NCI-H748 treated with DMSO at 0.1 percent for 48 hours (cell line): Measurements from ENCODE around the gene RNF115.
"Not testable (repeated sequence)": the region's sequence is repeated elsewhere in the genome, so short reads cannot be mapped to it uniquely, and the experiment has no call there.

Experiments
- DNase-seq: peaks from one replicate; lab custom pipeline; 2025; lab: John Stamatoyannopoulos, UW

Gene RNF115

DNA sequence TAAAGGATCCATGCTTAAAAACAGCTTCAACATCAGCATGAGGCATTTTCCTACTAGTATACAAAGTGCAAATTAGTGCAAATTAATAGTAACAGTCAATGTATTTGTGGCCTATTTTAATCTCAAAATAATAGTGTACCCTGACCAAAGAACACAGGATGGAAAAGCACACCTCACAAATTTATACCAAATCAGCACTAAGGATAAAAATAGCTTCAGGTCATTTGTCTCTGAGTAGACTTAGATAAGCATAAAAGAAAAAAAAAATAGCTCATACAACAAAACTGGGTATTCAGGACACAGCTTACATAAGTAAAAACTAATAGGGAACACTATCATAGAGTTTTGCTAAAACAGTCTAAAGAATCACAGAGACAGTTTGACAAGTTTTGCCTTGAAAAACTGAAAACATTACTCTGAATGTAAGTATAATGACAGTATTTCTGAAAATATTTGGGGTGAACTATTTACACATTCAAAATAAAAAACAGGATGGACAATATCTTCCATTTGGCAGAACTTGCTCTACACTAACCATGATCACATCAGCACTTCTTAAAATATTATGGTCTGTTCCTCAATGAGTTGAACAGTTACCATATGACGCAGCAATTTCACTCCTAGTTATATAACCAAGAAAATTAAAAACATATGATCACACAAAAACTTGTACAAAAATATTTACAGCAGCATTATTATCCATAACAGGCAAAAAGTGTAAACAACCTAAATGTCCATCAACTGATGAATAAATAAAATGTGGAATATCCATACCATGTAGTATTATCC, 46.3 kb downstream of the RNF115 start:
- DNase-seq = no peak

GRCh38 chr1:145773423-145773822, 50.5 kb downstream of the RNF115 start:
- no peak for DNase-seq

GRCh38 chr1:145771056-145771455, 52.8 kb downstream of the RNF115 start:
- no peak for DNase-seq

GRCh38 chr1:145768004-145768403, 55.9 kb downstream of the RNF115 start:
- not testable (repeated sequence) for DNase-seq

DNA sequence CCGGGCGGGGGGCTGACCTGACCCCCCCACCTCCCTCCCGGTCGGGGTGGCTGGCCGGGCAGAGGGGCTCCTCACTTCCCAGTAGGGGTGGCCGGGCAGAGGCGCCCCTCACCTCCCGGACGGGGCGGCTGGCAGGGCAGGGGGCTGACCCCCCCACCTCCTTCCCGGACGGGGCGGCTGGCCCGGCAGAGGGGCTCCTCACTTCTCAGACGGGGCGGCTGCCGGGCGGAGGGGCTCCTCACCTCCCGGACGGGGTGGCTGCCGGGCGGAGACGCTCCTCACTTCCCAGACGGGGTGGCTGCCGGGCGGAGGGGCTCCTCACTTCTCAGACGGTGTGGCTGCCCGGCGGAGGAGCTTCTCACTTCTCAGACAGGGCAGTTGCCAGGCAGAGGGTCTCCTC, 57.0 kb downstream of the RNF115 start:
- not testable (repeated sequence) for DNase-seq

DNA sequence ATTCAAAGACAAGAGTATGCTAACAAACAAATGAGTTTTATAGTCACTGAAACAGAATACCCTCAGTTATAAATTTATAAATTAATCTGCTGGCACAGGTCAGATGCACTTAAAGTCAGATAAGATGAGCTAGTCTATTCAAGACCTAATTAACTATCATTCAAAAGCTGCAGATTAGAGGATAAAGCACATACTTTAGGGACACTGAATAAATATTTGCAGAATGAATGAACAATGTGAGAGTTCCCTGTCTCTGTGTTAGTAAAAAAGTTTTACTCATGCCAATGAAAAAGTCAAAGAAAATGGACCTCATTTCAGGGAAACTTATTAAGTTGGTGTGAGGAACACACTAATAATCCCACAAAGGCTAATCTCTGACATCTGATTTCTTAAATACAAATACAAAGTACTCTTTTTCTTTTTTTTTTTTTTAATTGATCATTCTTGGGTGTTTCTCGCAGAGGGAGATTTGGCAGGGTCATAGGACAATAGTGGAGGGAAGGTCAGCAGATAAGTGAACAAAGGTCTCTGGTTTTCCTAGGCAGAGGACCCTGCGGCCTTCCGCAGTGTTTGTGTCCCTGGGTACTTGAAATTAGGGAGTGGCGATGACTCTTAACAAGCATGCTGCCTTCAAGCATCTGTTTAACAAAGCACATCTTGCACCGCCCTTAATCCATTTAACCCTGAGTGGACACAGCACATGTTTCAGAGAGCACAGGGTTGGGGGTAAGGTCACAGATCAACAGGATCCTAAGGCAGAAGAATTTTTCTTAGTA, 58.1 kb downstream of the RNF115 start:
- DNase-seq = not testable (repeated sequence)

DNA sequence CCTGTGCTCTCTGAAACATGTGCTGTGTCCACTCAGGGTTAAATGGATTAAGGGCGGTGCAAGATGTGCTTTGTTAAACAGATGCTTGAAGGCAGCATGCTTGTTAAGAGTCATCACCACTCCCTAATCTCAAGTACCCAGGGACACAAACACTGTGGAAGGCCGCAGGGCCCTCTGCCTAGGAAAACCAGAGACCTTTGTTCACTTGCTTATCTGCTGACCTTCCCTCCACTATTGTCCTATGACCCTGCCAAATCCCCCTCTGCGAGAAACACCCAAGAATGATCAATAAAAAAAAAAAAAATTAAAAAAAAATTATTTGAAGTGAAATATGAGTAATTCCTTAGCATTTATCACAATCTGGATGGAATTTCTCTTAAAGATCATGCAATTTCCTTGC, 58.8 kb downstream of the RNF115 start:
- DNase-seq = not testable (repeated sequence)

GRCh38 chr1:145764231-145764940, 59.5 kb downstream of the RNF115 start:
- DNase-seq = not testable (repeated sequence)

GRCh38 chr1:145762001-145762400, 61.9 kb downstream of the RNF115 start:
- not testable (repeated sequence) for DNase-seq

- DNase-seq = not testable (repeated sequence)
Observed at GRCh38 chr1:145761498-145761897, 62.4 kb downstream of the RNF115 start.

DNA sequence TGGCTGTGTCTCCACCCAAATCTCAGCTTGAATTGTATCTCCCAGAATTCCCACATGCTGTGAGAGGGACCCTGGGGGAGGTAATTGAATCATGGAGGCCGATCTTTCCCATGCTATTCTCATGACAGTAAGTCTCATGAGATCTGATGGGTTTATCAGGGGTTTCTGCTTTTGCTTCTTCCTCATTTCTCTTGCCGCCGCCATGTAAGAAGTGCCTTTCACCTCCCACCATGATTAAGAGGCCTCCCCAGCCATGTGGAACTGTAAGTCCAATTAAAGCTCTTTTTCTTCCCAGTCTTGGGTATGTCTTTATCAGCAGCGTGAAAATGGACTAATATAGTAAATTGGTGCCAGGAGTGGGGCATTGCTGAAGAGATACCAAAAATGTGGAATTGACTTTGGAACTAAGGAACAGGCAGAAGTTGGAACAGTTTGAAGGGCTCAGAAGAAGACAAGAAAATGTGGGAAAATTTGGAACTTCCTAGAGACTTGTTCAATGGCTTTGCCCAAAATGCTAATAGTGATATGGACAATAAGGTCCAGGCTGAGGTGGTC, 63.4 kb downstream of the RNF115 start:
- DNase-seq = not testable (repeated sequence)

DNA sequence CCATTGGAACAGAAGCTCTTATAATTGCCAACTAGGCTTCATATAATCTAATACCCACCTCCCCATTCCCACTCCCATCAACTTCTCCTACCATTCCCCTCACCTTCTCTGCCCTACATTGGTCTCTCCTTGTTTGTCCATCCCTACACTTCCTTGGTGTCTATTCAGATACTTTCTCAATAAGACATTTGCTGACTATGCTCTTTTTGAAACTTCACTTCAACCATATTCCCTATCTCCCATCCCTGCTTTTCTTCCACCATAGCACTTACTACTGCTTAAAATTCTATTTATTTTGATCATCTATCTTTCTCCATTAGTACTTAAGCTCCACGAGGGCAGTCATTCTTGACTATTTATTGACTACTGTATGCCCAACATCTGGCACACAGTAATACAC, 64.2 kb downstream of the RNF115 start:
- DNase-seq = no peak

- no peak for DNase-seq
Observed at GRCh38 chr1:145758575-145758974, 65.3 kb downstream of the RNF115 start.

DNA sequence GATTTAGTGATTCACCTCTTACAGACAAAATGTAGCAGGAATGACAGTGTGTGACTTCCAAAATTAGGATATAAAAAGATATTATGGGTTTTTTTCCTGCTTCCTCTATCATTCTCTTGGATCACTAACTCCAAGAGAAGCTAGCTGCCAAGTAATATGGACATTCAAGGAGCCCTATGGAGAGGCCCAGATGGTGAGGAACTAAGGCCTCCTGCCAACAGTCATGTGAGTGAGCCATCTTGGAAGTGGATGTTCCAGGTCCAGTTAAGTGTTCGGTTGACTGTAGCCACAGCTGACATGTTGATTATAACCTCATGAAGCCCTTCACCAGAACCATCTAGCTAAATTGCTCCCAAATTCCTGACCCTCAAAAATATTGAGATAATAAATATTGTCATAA, 65.8 kb downstream of the RNF115 start:
- DNase-seq = no peak

DNA sequence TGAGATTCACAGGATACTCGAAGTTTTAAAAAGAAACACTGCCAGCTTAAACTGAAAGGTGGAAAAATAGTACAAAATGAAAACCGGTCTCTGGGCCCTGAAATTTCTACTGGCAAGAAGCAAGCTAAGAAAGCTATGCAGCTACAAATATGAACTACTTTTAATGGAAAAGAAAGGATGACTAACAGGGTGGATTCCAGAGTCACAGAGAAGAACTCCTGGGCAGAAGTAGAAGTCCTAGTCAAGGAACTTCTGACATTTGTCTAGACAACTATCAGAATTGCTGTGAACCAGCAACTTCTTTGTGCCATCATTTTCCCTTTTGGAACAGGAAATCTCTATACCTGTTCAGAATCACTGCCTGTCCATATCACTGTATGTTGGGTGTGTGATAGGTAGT, 66.5 kb downstream of the RNF115 start:
- DNase-seq = no peak

- DNase-seq = no peak
Observed at GRCh38 chr1:145751491-145752037, 72.3 kb downstream of the RNF115 start.

DNA sequence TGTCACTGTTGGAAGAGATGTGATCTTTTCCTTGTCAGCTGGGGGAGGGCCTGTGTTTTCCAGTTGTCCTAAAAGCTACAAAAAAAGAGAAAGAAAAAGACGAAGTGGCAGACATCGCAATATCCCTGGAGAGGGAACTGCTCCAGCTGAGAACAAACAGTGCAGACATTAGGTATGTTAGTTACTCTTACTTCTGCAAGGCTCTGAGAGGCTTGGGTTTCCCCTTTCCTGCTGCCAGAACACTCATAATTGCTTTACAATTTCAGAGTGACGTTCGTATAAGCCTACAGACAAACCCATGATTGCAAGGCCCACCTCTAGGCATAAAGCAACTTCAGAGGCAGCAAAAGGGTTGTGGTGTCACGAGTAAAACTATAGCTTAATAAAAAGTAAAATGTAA, 73.5 kb downstream of the RNF115 start:
- DNase-seq = no peak

DNA sequence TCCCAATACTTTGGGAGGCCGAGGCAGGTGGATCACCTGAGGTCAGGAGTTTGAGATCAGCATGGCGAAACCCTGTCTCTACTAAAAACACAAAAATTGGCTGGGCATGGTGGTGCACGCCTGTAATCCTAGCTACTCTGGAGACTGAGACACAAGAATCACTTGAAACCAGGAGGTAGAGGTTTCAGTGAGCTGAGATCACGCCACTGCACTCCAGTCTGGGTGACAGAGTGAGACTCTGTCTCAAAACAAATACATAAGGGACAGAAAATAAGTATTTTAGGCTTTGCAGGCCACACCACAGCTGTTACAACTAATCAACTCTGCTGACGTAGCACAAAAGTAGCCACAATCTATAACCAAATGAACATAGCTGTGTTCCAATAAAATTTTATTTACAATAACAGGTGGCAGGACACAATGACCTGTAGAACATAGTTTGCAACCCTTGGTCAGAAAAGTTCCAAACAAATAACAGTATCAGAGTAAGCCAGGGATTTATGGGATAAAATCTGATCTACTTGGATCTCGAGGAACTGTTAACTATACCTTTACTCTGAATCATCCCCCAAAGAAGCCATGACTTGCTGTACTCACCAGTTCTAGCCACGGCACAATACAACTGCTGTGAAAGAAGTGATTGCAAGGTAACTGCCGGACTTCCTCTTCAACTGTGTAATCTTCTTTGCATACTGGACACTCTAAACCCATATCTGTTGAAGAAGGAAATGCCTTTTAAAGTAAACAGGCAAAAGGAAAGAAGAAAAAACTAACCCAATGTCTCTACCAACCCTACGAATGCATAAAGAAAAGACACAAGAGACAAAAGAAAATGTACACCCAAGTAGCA, 76.3 kb downstream of the RNF115 start:
- DNase-seq = no peak

GRCh38 chr1:145740269-145740668, 83.6 kb downstream of the RNF115 start:
- DNase-seq = no peak

GRCh38 chr1:145736191-145736590, 87.7 kb downstream of the RNF115 start:
- no peak for DNase-seq

GRCh38 chr1:145730900-145731299, 93.0 kb downstream of the RNF115 start:
- no peak for DNase-seq
